HG03066 (cell line): ENCODE data around the gene GABRB3.

Experiments
- ATAC-seq: cut with Tn5 transposase; IDR thresholded peaks from one replicate; pipeline ENCODE4 v1.9.1; 2021; ENCODE audit warnings: low read depth; ENCODE audit not compliant: unreplicated experiment

The GABRB3 gene

GRCh38 chr15:26635105-26635504 lies 137.8 kb downstream of the GABRB3 start:
- no peak for ATAC-seq

- ATAC-seq, result no peak
Observed at GRCh38 chr15:26634319-26634718, 138.5 kb downstream of the GABRB3 start.

- ATAC-seq, result no peak
Observed at GRCh38 chr15:26632500-26632899, 140.4 kb downstream of the GABRB3 start.

DNA sequence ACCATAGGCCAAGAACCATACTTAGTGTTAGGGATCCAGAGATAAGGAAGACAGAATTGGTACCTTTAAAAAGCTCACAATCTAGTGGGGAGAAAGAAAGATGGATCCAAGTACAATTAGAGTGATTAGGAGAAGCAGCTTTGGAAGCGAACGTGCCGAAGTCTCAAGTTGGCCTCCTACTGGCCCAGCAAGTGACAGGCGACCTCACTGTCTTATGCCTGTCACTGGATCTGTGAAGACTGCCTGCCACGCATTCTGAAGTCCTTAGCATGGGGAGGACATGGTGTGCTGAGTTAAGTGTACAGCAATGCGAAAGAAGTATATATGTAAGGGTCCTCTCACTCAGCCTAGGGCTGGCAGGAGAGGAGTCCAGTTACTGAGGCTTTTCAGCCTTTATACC lies 141.0 kb downstream of the GABRB3 start:
- ATAC-seq, result no peak

GRCh38 chr15:26630857-26631256 lies 142.0 kb downstream of the GABRB3 start:
- ATAC-seq, result no peak

DNA sequence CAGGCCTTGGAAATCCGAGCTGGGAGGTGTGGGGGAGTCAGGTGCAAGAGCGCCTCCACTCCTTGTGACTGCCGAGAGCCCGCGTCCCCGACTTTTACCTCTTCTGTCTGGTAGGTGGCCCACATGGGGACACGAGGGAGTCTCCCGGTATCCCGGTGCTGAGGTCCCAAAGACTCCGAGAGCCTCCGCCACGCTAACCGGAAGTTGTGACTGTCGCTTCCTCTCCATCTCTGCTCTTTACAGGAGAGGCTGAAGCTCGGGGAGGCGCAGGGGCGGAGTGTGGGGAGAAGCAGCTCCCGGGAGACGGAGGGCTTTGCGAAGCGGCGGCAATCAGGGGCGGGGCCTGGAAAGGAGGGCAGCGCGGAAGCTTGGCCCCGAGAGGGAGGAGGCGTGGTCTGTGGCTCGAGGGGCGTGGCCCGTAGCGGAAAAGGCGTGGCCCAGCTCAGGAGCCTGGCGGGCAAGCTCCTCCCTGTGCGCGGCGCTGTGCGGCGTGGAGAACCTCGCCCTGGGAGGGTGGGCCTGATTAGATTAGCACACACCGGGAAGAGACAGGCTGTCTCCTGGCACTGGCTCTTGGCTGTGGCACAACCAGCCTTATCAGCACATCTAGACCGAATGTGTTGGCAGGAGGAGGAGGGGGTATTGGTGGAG lies 143.9 kb downstream of the GABRB3 start:
- ATAC-seq, result no peak

GRCh38 chr15:26628071-26628470 lies 144.8 kb downstream of the GABRB3 start:
- no peak for ATAC-seq

- ATAC-seq, result no peak
Observed at GRCh38 chr15:26624128-26624527, 148.7 kb downstream of the GABRB3 start.

- no peak for ATAC-seq
Observed at GRCh38 chr15:26623071-26623470, 149.8 kb downstream of the GABRB3 start.

GRCh38 chr15:26621816-26622215 lies 151.1 kb downstream of the GABRB3 start:
- no peak for ATAC-seq

- ATAC-seq, result no peak
Observed at GRCh38 chr15:26620528-26621458, 152.1 kb downstream of the GABRB3 start.

DNA sequence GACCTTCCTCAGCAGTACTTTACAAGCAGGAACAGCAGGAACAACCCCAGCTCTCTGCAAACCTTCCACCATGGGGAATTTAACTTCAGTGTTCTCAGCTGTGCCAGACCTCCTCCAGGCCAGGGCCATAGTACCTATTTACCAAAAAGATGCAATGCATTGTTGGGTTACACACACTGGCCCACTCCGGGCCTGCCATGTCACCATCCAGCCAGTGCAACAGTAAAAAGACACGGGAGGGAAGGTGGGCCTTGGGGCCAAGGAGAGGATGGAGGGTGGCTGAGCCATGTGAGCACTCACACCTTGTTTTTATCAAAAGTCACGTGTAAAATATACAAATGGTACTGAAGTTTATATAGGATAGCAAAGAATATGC lies 157.0 kb downstream of the GABRB3 start:
- no peak for ATAC-seq

DNA sequence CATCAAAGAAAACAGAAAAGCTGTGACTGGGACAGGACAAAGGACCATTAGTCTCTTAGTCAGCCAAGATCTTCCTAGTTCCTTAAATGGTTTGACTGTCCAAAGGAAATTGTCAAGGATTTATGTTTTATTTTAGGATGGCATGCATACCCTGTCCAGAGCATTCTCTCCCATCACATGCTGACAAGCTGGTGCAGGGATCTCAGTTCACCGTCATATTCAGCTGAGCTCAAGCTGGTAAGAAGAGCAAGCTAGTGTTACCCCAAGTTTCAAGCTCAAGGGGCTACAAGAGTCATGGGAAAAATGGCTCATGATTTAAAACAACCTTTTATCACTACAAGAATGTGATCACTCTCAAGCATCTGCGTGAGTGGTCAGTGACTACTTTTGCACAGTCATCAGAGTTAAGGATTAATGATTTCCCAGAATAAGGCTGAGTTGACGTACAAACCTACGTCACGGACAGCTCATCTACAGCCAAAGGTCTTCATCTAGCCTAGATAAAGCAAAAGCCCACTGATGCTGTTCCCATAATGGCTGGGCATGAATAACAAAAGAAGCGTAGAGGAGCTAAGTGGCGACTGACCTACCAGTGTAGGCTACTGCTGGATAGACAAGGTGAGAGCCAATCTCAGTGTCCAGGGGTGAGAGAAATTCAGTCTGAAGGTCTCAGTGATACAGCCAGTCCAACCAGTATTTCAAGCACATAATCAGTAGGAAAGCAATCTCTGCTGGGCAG lies 157.5 kb downstream of the GABRB3 start:
- no peak for ATAC-seq

DNA sequence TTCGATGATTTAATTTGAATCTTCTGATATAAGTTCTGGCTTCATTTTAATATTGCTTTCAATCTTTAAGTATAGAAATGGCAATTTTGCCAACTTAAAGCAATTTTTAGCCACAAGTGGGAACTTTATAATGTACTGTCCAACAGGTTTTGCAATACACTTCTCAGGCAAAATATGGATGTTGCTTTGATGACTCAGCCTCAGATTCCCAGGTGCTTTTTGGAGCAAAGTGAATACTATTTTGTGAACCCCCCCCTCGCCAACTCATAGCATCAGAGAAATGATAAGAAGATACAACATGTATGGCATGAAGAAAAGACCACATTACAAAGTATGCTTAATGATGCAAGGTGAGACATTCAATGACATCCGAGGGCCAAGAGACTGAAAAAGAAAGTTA lies 158.1 kb downstream of the GABRB3 start:
- no peak for ATAC-seq

DNA sequence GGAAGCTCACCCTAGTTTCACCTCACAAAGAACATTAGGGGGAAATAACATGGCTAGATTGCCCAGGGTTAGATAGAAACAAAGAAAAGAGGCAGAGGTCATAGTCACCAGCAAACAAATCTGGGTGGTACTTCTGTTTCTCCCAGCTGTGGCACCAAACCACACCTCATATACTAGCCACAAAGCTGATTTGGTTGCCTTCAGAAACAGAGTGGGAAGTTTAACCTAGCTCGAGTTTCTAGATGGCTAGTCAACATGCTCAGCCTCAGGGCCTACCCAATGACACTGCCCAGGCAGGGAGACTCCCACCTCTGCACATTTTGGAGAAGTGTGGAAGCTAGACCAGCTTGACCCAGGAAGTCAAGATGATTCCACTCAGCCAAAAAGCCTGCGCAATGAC lies 174.2 kb downstream of the GABRB3 start:
- no peak for ATAC-seq

GRCh38 chr15:26595611-26596010 lies 177.3 kb downstream of the GABRB3 start:
- no peak for ATAC-seq

GRCh38 chr15:26590676-26591075 lies 182.2 kb downstream of the GABRB3 start:
- ATAC-seq, result no peak

- no peak for ATAC-seq
Observed at GRCh38 chr15:26582840-26583239, 190.0 kb downstream of the GABRB3 start.

DNA sequence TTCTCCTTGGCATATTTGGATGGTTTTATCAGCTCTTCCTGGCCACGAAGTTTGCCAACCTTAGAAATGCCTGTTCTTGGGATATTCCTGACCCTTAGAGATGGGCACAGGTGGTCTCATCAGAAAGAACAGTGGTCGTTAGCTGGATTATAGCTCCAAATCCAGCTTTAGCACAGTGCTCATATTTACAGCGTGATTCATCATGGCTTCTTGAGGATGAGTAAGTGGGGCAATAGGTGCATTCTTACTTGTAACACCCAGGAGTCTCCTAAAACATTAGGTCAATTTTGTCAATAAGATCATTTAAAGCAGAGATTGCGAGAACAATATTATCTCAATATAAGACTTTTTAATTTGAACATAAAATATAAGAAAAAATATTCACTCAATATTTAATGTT lies 191.9 kb downstream of the GABRB3 start:
- no peak for ATAC-seq

GRCh38 chr15:26572602-26573350 lies 200.1 kb downstream of the GABRB3 start:
- no peak for ATAC-seq

GRCh38 chr15:26571346-26571745 lies 201.5 kb downstream of the GABRB3 start:
- no peak for ATAC-seq
